Colon (tissue), 2 donors: ENCODE results near the gene OPCML.

Source experiments
- FAIRE-seq: peaks from 2 replicates; lab custom pipeline; 2012; peaks lifted over from hg19 to GRCh38; lab: Jason Lieb, UNC
- donor health status: control.
- donor health status: control.

OPCML gene

GRCh38 chr11:133070021-133070713 is 462.1 kb downstream of the OPCML start:
- FAIRE-seq, result no peak

GRCh38 chr11:133065847-133066485 is 466.3 kb downstream of the OPCML start:
- no peak for FAIRE-seq

GRCh38 chr11:133064961-133065360 is 467.3 kb downstream of the OPCML start:
- FAIRE-seq, result no peak

- no peak for FAIRE-seq
Observed at GRCh38 chr11:133064152-133064877, 468.0 kb downstream of the OPCML start.

GRCh38 chr11:133058501-133058900 is 473.8 kb downstream of the OPCML start:
- FAIRE-seq, result no peak

- FAIRE-seq, result no peak
Observed at GRCh38 chr11:133053124-133053776, 479.1 kb downstream of the OPCML start.

- no peak for FAIRE-seq
Observed at GRCh38 chr11:133052537-133052936, 479.8 kb downstream of the OPCML start.

GRCh38 chr11:133049244-133050019 is 482.9 kb downstream of the OPCML start:
- no peak for FAIRE-seq

GRCh38 chr11:133048270-133048669 is 484.0 kb downstream of the OPCML start:
- FAIRE-seq, result no peak

GRCh38 chr11:133047771-133048115 is 484.6 kb downstream of the OPCML start:
- no peak for FAIRE-seq

GRCh38 chr11:133047036-133047770 is 485.1 kb downstream of the OPCML start:
- FAIRE-seq, result no peak

GRCh38 chr11:133046252-133046651 is 486.0 kb downstream of the OPCML start:
- no peak for FAIRE-seq

- FAIRE-seq, result no peak
Observed at GRCh38 chr11:133041928-133042882, 490.1 kb downstream of the OPCML start.

GRCh38 chr11:133041181-133041580 is 491.1 kb downstream of the OPCML start:
- no peak for FAIRE-seq

GRCh38 chr11:133040289-133040900 is 491.9 kb downstream of the OPCML start:
- no peak for FAIRE-seq

GRCh38 chr11:133038850-133039249 is 493.5 kb downstream of the OPCML start:
- FAIRE-seq, result no peak

GRCh38 chr11:133034929-133035328 is 497.4 kb downstream of the OPCML start:
- no peak for FAIRE-seq

- no peak for FAIRE-seq
Observed at GRCh38 chr11:133029107-133029506, 503.2 kb downstream of the OPCML start.

- FAIRE-seq, result no peak
Observed at GRCh38 chr11:133026952-133027351, 505.3 kb downstream of the OPCML start.

GRCh38 chr11:133024301-133024700 is 508.0 kb downstream of the OPCML start:
- no peak for FAIRE-seq
